HepG2 (cell line): ENCODE results near the gene RNF25. TPM values are rescaled to one million over a fixed set of nuclear protein-coding genes. Genes with fewer than 3 reads are reported as not detected.
A peak's percentile ranks its signal among the peaks of the same experiment; 100 is the strongest.

ENCODE experiments used
- ARID2 ChIP-seq: sonication (generic); formaldehyde crosslinking; IDR thresholded peaks from 2 replicates; pipeline ENCODE4 v1.8.1; 2022; ENCODE audit warnings: mild to moderate bottlenecking, missing genetic modification reagents, borderline replicate concordance
- GATAD1 ChIP-seq: IDR thresholded peaks from 2 replicates; pipeline ENCODE4 v1.6.1; 2016; ENCODE audit warnings: missing genetic modification reagents, missing compliant biosample characterization
- HDAC1 ChIP-seq: sonication (generic); formaldehyde crosslinking; IDR thresholded peaks from 2 replicates; pipeline ENCODE4 v1.5.1; 2020; ENCODE audit warnings: mild to moderate bottlenecking, missing genetic modification reagents
- HNF4A ChIP-seq: sonication (generic); formaldehyde crosslinking; IDR thresholded peaks from 2 replicates; pipeline ENCODE4 v1.4.0; 2020; ENCODE audit warnings: missing genetic modification reagents
- MED1 ChIP-seq: sonication (generic); formaldehyde crosslinking; IDR thresholded peaks from 2 replicates; pipeline ENCODE4 v1.4.0; 2020; ENCODE audit warnings: missing genetic modification reagents
- MXD4 ChIP-seq: IDR thresholded peaks from 2 replicates; pipeline ENCODE4 v1.6.1; 2016; ENCODE audit warnings: mild to moderate bottlenecking, missing biosample characterization, missing genetic modification reagents
- NPAS2 ChIP-seq: sonication (generic); formaldehyde crosslinking; IDR thresholded peaks from 2 replicates; pipeline ENCODE4 v1.8.0; 2022; ENCODE audit warnings: mild to moderate bottlenecking, missing genetic modification reagents, borderline replicate concordance
- NR1H2 ChIP-seq: sonication (generic); formaldehyde crosslinking; IDR thresholded peaks from 2 replicates; pipeline ENCODE4 v1.8.1; 2022; ENCODE audit warnings: low read depth, missing genetic modification reagents, borderline replicate concordance
- PCBP2 ChIP-seq: fragments of 200-400 bp; formaldehyde crosslinking; optimal IDR thresholded peaks from 2 replicates; pipeline ENCODE3; 2018; ENCODE audit warnings: low read length, low read depth; ENCODE audit not compliant: poor library complexity, severe bottlenecking
- SP5 ChIP-seq: IDR thresholded peaks from 2 replicates; pipeline ENCODE4 v1.6.1; 2016; ENCODE audit warnings: low read depth, borderline replicate concordance
- TCF12 ChIP-seq, 2 experiments: fragments of 450-650 bp in 1 of 2; sonication (generic) in 1 of 2; formaldehyde crosslinking in 1 of 2; IDR thresholded peaks; 2 replicates each; pipeline versions ENCODE4 v1.6.1 to v1.8.0; 2017 to 2022; ENCODE audit warnings: antibody characterized with exemption in 1 of 2, mild to moderate bottlenecking in 1 of 2, missing genetic modification reagents in 1 of 2, moderate library complexity in 1 of 2
- TEAD2 ChIP-seq: sonication (generic); formaldehyde crosslinking; IDR thresholded peaks from 2 replicates; pipeline ENCODE4 v1.9.0; 2021; ENCODE audit warnings: missing genetic modification reagents
- TOPORS ChIP-seq: sonication (generic); formaldehyde crosslinking; IDR thresholded peaks from 2 replicates; pipeline ENCODE4 v1.8.0; 2023; ENCODE audit warnings: mild to moderate bottlenecking, missing genetic modification reagents
- WIZ ChIP-seq: sonication (generic); formaldehyde crosslinking; IDR thresholded peaks from 2 replicates; pipeline ENCODE4 v1.5.1; 2020; ENCODE audit warnings: mild to moderate bottlenecking, missing genetic modification reagents
- ZEB1 ChIP-seq: IDR thresholded peaks from 2 replicates; pipeline ENCODE4 v1.6.1; 2012; ENCODE audit warnings: mild to moderate bottlenecking, low read depth, inconsistent platforms; ENCODE audit not compliant: insufficient replicate concordance
- ZFAT ChIP-seq: sonication (generic); formaldehyde crosslinking; conservative IDR thresholded peaks from 2 replicates; pipeline ENCODE4 v1.8.1; 2023; ENCODE audit warnings: missing genetic modification reagents, inconsistent platforms
- ZFP62 ChIP-seq: sonication (generic); formaldehyde crosslinking; IDR thresholded peaks from 2 replicates; pipeline ENCODE4 v1.4.0; 2020; ENCODE audit warnings: missing genetic modification reagents
- ZFY ChIP-seq: sonication (generic); formaldehyde crosslinking; IDR thresholded peaks from 2 replicates; pipeline ENCODE4 v1.4.0; 2020; ENCODE audit warnings: missing genetic modification reagents
- ZNF160 ChIP-seq: sonication (generic); formaldehyde crosslinking; IDR thresholded peaks from 2 replicates; pipeline ENCODE4 v1.8.0; 2022; ENCODE audit warnings: mild to moderate bottlenecking, inconsistent platforms, missing genetic modification reagents
- ZNF274 ChIP-seq: sonication (generic); formaldehyde crosslinking; IDR thresholded peaks from 2 replicates; pipeline ENCODE4 v1.5.1; 2020; ENCODE audit warnings: mild to moderate bottlenecking, missing genetic modification reagents
- ZNF768 ChIP-seq: sonication (generic); formaldehyde crosslinking; IDR thresholded peaks from 2 replicates; pipeline ENCODE4 v1.4.0; 2020; ENCODE audit warnings: missing genetic modification reagents
- polyA plus RNA-seq, 8 experiments: library from polyadenylated mRNA; depleted of rRNA in 3 of 8; stranded (reverse) in 7 of 8; unstranded in 1 of 8; fragments of >200 nt; fragmentation: Illumina TruSeq in 4 of 8; extraction: Trizol in 4 of 8; gene quantifications; 2 replicates each; pipeline versions ENCODE4 v1.2.1 to v1.2.3, GENCODE V29; 2011 to 2016; ENCODE audit warnings: low read depth in 4 of 8, missing spikeins in 1 of 8, mixed read lengths in 1 of 8; ENCODE audit not compliant: insufficient read depth in 1 of 8
- total RNA-seq, 5 experiments: library from RNA; depleted of rRNA; stranded (reverse); fragments of >200 nt; fragmentation: Illumina TruSeq; extraction: Trizol; gene quantifications; 2 replicates each; pipeline ENCODE4 v1.2.3, GENCODE V29; 2016; ENCODE audit warnings: low read depth in 1 of 5
- TF ChIP-seq, protein P1 (sequence below): sonication (generic); formaldehyde crosslinking; IDR thresholded peaks from 2 replicates; pipeline ENCODE4 v1.5.0; 2020; ENCODE audit warnings: mild to moderate bottlenecking, missing genetic modification reagents, borderline replicate concordance
- TF ChIP-seq, protein P2 (sequence below): IDR thresholded peaks from 2 replicates; pipeline ENCODE4 v1.6.1; 2018; ENCODE audit warnings: missing genetic modification reagents
- TF ChIP-seq, protein P3 (sequence below): IDR thresholded peaks from 2 replicates; pipeline ENCODE4 v1.6.1; 2016; ENCODE audit warnings: low read depth, control low read depth
- TF ChIP-seq, protein P4 (sequence below): IDR thresholded peaks from 2 replicates; pipeline ENCODE4 v1.6.1; 2016; ENCODE audit warnings: control low read depth

Gene RNF25
- total and polyA plus RNA-seq, 2 of the 13 experiments (the other 11 are each of a cell fraction or from before 2014, with no cell fraction given) = 37.0 to 87.6 TPM

DNA sequence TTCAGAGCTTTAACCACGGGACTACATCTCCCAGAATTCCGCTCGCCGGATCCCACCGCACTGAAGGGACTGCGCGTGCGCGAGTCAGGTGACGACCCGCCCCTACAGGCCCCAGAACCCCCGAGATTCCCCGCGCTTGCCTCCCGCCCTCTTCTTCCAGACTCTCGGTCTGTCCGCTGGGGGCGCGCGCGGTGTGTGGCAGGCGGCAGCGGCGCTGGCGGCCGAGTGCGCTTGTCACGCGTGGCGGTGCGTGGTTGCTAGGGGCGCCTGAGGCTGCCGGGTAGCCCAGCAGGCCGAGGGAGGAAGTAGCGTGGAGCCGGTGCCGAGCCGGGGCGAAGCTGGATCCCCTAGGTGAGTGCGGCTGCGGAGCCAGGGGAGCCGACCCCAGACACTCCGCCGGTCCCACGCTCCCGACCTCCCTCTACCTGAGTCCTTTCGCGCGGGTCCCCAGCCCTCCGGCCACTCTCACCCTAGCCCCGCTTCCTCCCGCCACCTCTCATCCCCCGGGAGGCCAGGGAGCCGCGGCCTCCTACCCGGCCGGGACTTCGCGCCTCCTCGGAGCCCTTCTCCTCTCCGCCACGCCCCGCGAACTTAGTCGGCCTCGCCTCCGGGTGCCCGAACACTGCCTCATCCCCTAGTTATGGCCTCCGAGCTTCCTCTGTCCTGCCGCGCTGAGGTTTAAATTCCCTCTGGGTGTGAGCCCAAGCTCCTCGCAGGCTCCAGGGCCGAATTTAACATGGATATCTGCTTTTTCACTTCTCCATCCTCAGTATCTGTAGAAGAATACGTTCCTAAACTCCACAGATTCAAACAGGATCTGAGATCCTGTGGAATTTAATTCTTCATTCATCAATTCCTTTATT is 39.1 kb upstream of the RNF25 start, which contains the start of gene TTLL4 (continued):
- TF ChIP-seq GATAD1 (CRISPR knock-in tag) (peak; percentile 81), ZNF160 (CRISPR knock-in tag) (peak; percentile 73; the same call in 1 of the 2 replicates), ARID2 (CRISPR knock-in tag) (peak; percentile 92), HNF4A (peak; percentile 31; the same call in 1 of the 2 replicates), WIZ (CRISPR knock-in tag) (peak; percentile 97), SP5 (CRISPR knock-in tag) (peak; percentile 62; the same call in 1 of the 2 replicates), PCBP2 (no peak), TCF12 (IDR thresholded peaks at IDR 0.05) (no peak), TCF12 (CRISPR knock-in tag; IDR thresholded peaks at IDR 0.05) (no peak), ZFAT (CRISPR knock-in tag) (peak; percentile 75; the same call in 1 of the 2 replicates), NPAS2 (no peak), MED1 (CRISPR knock-in tag) (peak; percentile 76), NR1H2 (no peak), HDAC1 (CRISPR knock-in tag) (peak; percentile 98), MXD4 (peak; percentile 96), TOPORS (CRISPR knock-in tag) (peak; percentile 93; the same call in 1 of the 2 replicates), ZNF768 (CRISPR knock-in tag) (peak; percentile 80), TEAD2 (CRISPR knock-in tag) (no peak; the same call in 1 of the 2 replicates), ZNF274 (peak; percentile 95), ZFY (CRISPR knock-in tag) (peak; percentile 92), ZEB1 (no peak), ZFP62 (CRISPR knock-in tag) (no peak; the same call in 1 of the 2 replicates)
- TF ChIP-seq, protein P1, sequence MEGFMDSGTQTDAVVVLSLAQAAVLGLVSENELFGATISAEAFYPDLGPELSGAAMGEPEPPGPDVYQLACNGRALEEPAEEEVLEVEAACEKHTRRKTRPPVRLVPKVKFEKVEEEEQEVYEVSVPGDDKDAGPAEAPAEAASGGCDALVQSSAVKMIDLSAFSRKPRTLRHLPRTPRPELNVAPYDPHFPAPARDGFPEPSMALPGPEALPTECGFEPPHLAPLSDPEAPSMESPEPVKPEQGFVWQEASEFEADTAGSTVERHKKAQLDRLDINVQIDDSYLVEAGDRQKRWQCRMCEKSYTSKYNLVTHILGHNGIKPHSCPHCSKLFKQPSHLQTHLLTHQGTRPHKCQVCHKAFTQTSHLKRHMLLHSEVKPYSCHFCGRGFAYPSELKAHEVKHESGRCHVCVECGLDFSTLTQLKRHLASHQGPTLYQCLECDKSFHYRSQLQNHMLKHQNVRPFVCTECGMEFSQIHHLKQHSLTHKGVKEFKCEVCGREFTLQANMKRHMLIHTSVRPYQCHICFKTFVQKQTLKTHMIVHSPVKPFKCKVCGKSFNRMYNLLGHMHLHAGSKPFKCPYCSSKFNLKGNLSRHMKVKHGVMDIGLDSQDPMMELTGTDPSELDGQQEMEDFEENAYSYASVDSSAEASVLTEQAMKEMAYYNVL (CRISPR knock-in tag) = peak; percentile 94
- TF ChIP-seq, protein P2, sequence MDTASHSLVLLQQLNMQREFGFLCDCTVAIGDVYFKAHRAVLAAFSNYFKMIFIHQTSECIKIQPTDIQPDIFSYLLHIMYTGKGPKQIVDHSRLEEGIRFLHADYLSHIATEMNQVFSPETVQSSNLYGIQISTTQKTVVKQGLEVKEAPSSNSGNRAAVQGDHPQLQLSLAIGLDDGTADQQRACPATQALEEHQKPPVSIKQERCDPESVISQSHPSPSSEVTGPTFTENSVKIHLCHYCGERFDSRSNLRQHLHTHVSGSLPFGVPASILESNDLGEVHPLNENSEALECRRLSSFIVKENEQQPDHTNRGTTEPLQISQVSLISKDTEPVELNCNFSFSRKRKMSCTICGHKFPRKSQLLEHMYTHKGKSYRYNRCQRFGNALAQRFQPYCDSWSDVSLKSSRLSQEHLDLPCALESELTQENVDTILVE = no peak
- TF ChIP-seq, protein P3, sequence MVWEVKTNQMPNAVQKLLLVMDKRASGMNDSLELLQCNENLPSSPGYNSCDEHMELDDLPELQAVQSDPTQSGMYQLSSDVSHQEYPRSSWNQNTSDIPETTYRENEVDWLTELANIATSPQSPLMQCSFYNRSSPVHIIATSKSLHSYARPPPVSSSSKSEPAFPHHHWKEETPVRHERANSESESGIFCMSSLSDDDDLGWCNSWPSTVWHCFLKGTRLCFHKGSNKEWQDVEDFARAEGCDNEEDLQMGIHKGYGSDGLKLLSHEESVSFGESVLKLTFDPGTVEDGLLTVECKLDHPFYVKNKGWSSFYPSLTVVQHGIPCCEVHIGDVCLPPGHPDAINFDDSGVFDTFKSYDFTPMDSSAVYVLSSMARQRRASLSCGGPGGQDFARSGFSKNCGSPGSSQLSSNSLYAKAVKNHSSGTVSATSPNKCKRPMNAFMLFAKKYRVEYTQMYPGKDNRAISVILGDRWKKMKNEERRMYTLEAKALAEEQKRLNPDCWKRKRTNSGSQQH = peak; percentile 96
- TF ChIP-seq, protein P4, sequence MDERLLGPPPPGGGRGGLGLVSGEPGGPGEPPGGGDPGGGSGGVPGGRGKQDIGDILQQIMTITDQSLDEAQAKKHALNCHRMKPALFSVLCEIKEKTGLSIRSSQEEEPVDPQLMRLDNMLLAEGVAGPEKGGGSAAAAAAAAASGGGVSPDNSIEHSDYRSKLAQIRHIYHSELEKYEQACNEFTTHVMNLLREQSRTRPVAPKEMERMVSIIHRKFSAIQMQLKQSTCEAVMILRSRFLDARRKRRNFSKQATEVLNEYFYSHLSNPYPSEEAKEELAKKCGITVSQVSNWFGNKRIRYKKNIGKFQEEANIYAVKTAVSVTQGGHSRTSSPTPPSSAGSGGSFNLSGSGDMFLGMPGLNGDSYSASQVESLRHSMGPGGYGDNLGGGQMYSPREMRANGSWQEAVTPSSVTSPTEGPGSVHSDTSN (CRISPR knock-in tag) = no peak
